GM23338 (cell line): Measurements from ENCODE around the gene LBX1. TPM values are rescaled to one million over a fixed set of nuclear protein-coding genes. Genes with fewer than 3 reads are reported as not detected.

ENCODE experiments used
- ATAC-seq: fragments of 200-7000 bp; cut with Tn5 transposase; 3 replicates; pipeline ENCODE4 v1.9.1; 2020
- DNase-seq: peaks from one replicate; pipeline ENCODE4 v3.0.0-alpha.2; 2015; ENCODE audit warnings: low spot score
- H2AFZ ChIP-seq: fragments of 200-600 bp; sonication (generic); 2 replicates; pipeline ENCODE4 v1.8.0; 2016; ENCODE audit warnings: antibody characterized with exemption, mild to moderate bottlenecking, moderate library complexity
- H3F3A ChIP-seq: fragments of 200-600 bp; sonication (generic); replicated peaks from 2 replicates; pipeline ENCODE4 v1.8.0; 2017; ENCODE audit warnings: antibody characterized with exemption, mixed run types, low read depth
- H3K27ac ChIP-seq: fragments of 200-600 bp; sonication (generic); 2 replicates; pipeline ENCODE4 v1.6.1; 2016; ENCODE audit warnings: low read depth
- H3K27me3 ChIP-seq: fragments of 200-600 bp; sonication (generic); 2 replicates; pipeline ENCODE4 v1.8.0; 2016; ENCODE audit warnings: mild to moderate bottlenecking, mixed run types, moderate library complexity; ENCODE audit not compliant: insufficient read depth
- H3K36me3 ChIP-seq: fragments of 200-600 bp; sonication (generic); 2 replicates; pipeline ENCODE4 v1.8.0; 2016; ENCODE audit warnings: mild to moderate bottlenecking; ENCODE audit not compliant: insufficient read depth
- H3K4me1 ChIP-seq: fragments of 200-600 bp; sonication (generic); 2 replicates; pipeline ENCODE4 v1.8.0; 2016; ENCODE audit warnings: mild to moderate bottlenecking, moderate library complexity; ENCODE audit not compliant: insufficient read depth
- H3K4me2 ChIP-seq: fragments of 200-600 bp; sonication (generic); 2 replicates; pipeline ENCODE4 v1.7.1; 2017; ENCODE audit warnings: mixed run types
- H3K4me3 ChIP-seq: fragments of 200-600 bp; sonication (generic); 2 replicates; pipeline ENCODE4 v1.6.1; 2016; ENCODE audit warnings: mixed run types
- H3K79me2 ChIP-seq: fragments of 200-600 bp; sonication (generic); replicated peaks from 2 replicates; pipeline ENCODE4 v1.8.0; 2017; ENCODE audit warnings: mild to moderate bottlenecking; ENCODE audit not compliant: insufficient read depth
- H3K9me2 ChIP-seq: fragments of 200-600 bp; sonication (generic); 2 replicates; pipeline ENCODE4 v1.8.0; 2017; ENCODE audit not compliant: insufficient read depth
- H4K20me1 ChIP-seq: fragments of 200-600 bp; sonication (generic); replicated peaks from 2 replicates; pipeline ENCODE4 v1.8.0; 2017; ENCODE audit warnings: mild to moderate bottlenecking; ENCODE audit not compliant: insufficient read depth
- H3K27ac Mint-ChIP-seq: 2 replicates; pipeline ENCODE4 v1.8.0; 2020; ENCODE audit warnings: inconsistent platforms, mild to moderate bottlenecking, moderate library complexity, mixed read lengths
- H3K27me3 Mint-ChIP-seq: 3 replicates; pipeline ENCODE4 v1.8.0; 2022; ENCODE audit warnings: low read depth, mild to moderate bottlenecking, moderate library complexity, mixed read lengths, inconsistent platforms; ENCODE audit not compliant: insufficient read depth, poor library complexity
- H3K36me3 Mint-ChIP-seq: 3 replicates; pipeline ENCODE4 v1.8.0; 2021; ENCODE audit warnings: low read depth, mild to moderate bottlenecking, inconsistent platforms, moderate library complexity, mixed read lengths
- H3K4me1 Mint-ChIP-seq: 3 replicates; pipeline ENCODE4 v1.8.0; 2020; ENCODE audit warnings: mild to moderate bottlenecking, inconsistent platforms, mixed read lengths
- H3K4me3 Mint-ChIP-seq: 3 replicates; pipeline ENCODE4 v1.8.0; 2021; ENCODE audit warnings: moderate library complexity, mild to moderate bottlenecking, inconsistent platforms, mixed read lengths
- H3K9me3 Mint-ChIP-seq: 3 replicates; pipeline ENCODE4 v1.8.0; 2020; ENCODE audit warnings: moderate library complexity, mild to moderate bottlenecking, inconsistent platforms, mixed read lengths
- CREB1 ChIP-seq: fragments of 250-450 bp; sonication (Bioruptor Pico); IDR thresholded peaks from 2 replicates; pipeline ENCODE4 v1.5.0; 2020; ENCODE audit warnings: low read depth, mild to moderate bottlenecking, moderate library complexity
- EZH2 ChIP-seq: fragments of 200-600 bp; sonication (generic); IDR thresholded peaks from one replicate; pipeline ENCODE4 v1.8.0; 2017; ENCODE audit warnings: antibody characterized with exemption, mild to moderate bottlenecking, low read depth; ENCODE audit not compliant: unreplicated experiment
- EZH2phosphoT487 ChIP-seq: fragments of 200-600 bp; sonication (generic); IDR thresholded peaks from one replicate; pipeline ENCODE4 v1.8.1; 2018; ENCODE audit warnings: antibody characterized with exemption; ENCODE audit not compliant: unreplicated experiment
- JUNB ChIP-seq: IDR thresholded peaks from one replicate; pipeline ENCODE4 v1.6.1; 2016; ENCODE audit warnings: antibody characterized with exemption; ENCODE audit not compliant: unreplicated experiment
- NANOG ChIP-seq: IDR thresholded peaks from 2 replicates; pipeline ENCODE4 v1.6.1; 2016; ENCODE audit warnings: antibody characterized with exemption, borderline replicate concordance
- POLR2AphosphoS5 ChIP-seq: IDR thresholded peaks from 2 replicates; pipeline ENCODE4 v1.6.1; 2016; ENCODE audit warnings: antibody characterized with exemption, low read depth
- STAT1 ChIP-seq: IDR thresholded peaks from one replicate; pipeline ENCODE4 v1.6.1; 2016; ENCODE audit warnings: antibody characterized with exemption; ENCODE audit not compliant: unreplicated experiment
- ZNF114 ChIP-seq: fragments of 250-450 bp; sonication (Bioruptor Pico); IDR thresholded peaks from 2 replicates; pipeline ENCODE4 v1.5.0; 2020; ENCODE audit warnings: mild to moderate bottlenecking, moderate library complexity
- ZNF331 ChIP-seq: fragments of 250-450 bp; sonication (Bioruptor Pico); IDR thresholded peaks from 2 replicates; pipeline ENCODE4 v1.5.0; 2020; ENCODE audit warnings: low read depth, mild to moderate bottlenecking, moderate library complexity
- polyA plus RNA-seq: library from polyadenylated mRNA; unstranded; fragments of >200 nt; fragmentation: Nextera tagmentation; extraction: Ambion mirVana; gene quantifications from 2 replicates; pipeline ENCODE4 v1.2.1, GENCODE V29; 2016
- total RNA-seq: library from RNA; depleted of rRNA; stranded (reverse); fragments of >200 nt; shearing (Covaris generic); gene quantifications from 2 replicates; pipeline ENCODE4 v1.2.3, GENCODE V29; 2014
- TF ChIP-seq, protein P1 (sequence below): IDR thresholded peaks from 2 replicates; pipeline ENCODE4 v1.6.1; 2016; ENCODE audit warnings: antibody characterized with exemption
- TF ChIP-seq, protein P2 (sequence below), 2 experiments: fragments of 200-600 bp in 1 of 2; sonication (generic) in 1 of 2; conservative IDR thresholded peaks; 2 replicates each; pipeline versions ENCODE4 v1.5.1 to v1.6.1; 2016 to 2017; ENCODE audit warnings: antibody characterized with exemption in 2 of 2, low read depth in 2 of 2, mild to moderate bottlenecking in 2 of 2, moderate library complexity in 1 of 2
- TF ChIP-seq, protein P3 (sequence below): fragments of 250-450 bp; sonication (Bioruptor Pico); IDR thresholded peaks from 2 replicates; pipeline ENCODE4 v1.5.0; 2020; ENCODE audit warnings: mild to moderate bottlenecking, moderate library complexity
- TF ChIP-seq, protein P4 (sequence below): IDR thresholded peaks from one replicate; pipeline ENCODE4 v1.6.1; 2018; ENCODE audit warnings: antibody characterized with exemption; ENCODE audit not compliant: unreplicated experiment

The LBX1 gene
- total and polyA plus RNA-seq, 2 experiments from 2014 or later, result not detected

DNA sequence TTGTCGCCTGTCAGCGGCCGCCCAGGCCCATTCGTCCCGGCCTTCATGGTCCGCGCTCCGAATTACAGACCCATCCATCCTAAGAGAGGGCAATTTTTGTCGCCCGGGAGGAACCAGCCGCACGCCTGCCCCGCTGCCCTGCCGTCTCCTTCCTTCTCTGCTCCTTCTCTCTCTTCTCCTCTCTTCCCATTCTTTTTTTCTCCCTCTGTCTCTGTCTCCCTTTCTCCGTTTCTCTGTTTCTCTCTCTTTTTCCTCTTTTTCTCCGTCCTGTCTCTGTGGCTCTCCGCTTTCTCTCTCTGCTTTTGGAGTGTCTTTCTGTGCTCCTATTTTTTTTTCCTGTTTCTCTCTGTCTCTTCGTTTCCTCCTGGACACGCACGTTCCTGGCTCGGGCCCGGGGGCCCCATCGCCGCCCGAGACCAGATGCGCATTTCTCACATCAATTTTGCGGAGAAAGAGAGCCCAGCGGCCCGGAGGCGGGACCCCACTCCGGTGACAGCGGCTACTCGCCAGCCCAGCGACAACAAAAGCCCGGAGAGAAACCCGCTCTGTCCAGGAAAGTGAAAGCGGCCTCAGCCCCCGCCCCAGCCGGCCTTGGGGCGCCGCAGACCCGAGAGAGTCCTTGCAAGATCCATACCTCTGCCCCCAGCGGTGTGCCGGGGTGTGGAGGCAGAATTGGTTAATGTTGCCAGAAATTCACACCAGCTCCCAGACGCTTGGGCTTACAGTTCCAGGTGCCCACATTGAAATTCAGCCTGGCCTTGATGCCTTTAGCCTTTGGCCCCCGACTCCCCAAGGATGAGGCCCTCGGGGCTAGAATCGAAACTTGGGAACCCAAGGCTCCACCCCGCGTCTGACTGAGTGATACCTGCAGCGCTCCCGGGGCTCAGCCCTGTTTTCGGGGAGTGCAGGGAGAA lies 4.1 kb downstream of the LBX1 start:
- Histone ChIP-seq H3K27ac (no peak overlapping the region), H3K4me3 (peak overlapping the region; percentile 44), H3K4me1 (peaks cover 33% of the 10 kb centered on the region), H3F3A (no peaks in the 10 kb centered on the region; the same call in 1 of the 2 replicates), H3K9me2 (no peaks in the 10 kb centered on the region), H3K27me3 (peaks cover 100% of the 10 kb centered on the region), H2AFZ (no peak overlapping the region), H3K4me2 (peak overlapping the region; percentile 67; the same call in 1 of the 2 replicates), H3K79me2 (no peaks in the 10 kb centered on the region), H3K36me3 (no peaks in the 10 kb centered on the region), H4K20me1 (peaks cover 29% of the 10 kb centered on the region)
- peaks cover 93% of the 10 kb centered on the region for H3K27me3 Mint-ChIP-seq
- H3K4me1 Mint-ChIP-seq, result peaks cover 41% of the 10 kb centered on the region
- H3K4me3 Mint-ChIP-seq, result peak overlapping the region; percentile 57; the same call in 1 of the 3 replicates
- peak; percentile 71 for DNase-seq
- ATAC-seq, result peak; percentile 10
- no peak overlapping the region for H3K27ac Mint-ChIP-seq
- peak; percentile 55 for TF ChIP-seq EZH2phosphoT487
- TF ChIP-seq, protein P1, sequence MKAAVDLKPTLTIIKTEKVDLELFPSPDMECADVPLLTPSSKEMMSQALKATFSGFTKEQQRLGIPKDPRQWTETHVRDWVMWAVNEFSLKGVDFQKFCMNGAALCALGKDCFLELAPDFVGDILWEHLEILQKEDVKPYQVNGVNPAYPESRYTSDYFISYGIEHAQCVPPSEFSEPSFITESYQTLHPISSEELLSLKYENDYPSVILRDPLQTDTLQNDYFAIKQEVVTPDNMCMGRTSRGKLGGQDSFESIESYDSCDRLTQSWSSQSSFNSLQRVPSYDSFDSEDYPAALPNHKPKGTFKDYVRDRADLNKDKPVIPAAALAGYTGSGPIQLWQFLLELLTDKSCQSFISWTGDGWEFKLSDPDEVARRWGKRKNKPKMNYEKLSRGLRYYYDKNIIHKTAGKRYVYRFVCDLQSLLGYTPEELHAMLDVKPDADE, result no peak
- no peak for TF ChIP-seq JUNB
- no peak for TF ChIP-seq NANOG
- TF ChIP-seq, protein P2, sequence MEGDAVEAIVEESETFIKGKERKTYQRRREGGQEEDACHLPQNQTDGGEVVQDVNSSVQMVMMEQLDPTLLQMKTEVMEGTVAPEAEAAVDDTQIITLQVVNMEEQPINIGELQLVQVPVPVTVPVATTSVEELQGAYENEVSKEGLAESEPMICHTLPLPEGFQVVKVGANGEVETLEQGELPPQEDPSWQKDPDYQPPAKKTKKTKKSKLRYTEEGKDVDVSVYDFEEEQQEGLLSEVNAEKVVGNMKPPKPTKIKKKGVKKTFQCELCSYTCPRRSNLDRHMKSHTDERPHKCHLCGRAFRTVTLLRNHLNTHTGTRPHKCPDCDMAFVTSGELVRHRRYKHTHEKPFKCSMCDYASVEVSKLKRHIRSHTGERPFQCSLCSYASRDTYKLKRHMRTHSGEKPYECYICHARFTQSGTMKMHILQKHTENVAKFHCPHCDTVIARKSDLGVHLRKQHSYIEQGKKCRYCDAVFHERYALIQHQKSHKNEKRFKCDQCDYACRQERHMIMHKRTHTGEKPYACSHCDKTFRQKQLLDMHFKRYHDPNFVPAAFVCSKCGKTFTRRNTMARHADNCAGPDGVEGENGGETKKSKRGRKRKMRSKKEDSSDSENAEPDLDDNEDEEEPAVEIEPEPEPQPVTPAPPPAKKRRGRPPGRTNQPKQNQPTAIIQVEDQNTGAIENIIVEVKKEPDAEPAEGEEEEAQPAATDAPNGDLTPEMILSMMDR (conservative IDR thresholded peaks at IDR 0.05; ENCODE audit: low read depth in 2 of 2), result 0 out of 4 replicates have a peak, but pooled peaks of 1 of the 2 experiments have one; percentile 9
- no peak for TF ChIP-seq STAT1
- no peak for TF ChIP-seq POLR2AphosphoS5
- TF ChIP-seq, protein P3, sequence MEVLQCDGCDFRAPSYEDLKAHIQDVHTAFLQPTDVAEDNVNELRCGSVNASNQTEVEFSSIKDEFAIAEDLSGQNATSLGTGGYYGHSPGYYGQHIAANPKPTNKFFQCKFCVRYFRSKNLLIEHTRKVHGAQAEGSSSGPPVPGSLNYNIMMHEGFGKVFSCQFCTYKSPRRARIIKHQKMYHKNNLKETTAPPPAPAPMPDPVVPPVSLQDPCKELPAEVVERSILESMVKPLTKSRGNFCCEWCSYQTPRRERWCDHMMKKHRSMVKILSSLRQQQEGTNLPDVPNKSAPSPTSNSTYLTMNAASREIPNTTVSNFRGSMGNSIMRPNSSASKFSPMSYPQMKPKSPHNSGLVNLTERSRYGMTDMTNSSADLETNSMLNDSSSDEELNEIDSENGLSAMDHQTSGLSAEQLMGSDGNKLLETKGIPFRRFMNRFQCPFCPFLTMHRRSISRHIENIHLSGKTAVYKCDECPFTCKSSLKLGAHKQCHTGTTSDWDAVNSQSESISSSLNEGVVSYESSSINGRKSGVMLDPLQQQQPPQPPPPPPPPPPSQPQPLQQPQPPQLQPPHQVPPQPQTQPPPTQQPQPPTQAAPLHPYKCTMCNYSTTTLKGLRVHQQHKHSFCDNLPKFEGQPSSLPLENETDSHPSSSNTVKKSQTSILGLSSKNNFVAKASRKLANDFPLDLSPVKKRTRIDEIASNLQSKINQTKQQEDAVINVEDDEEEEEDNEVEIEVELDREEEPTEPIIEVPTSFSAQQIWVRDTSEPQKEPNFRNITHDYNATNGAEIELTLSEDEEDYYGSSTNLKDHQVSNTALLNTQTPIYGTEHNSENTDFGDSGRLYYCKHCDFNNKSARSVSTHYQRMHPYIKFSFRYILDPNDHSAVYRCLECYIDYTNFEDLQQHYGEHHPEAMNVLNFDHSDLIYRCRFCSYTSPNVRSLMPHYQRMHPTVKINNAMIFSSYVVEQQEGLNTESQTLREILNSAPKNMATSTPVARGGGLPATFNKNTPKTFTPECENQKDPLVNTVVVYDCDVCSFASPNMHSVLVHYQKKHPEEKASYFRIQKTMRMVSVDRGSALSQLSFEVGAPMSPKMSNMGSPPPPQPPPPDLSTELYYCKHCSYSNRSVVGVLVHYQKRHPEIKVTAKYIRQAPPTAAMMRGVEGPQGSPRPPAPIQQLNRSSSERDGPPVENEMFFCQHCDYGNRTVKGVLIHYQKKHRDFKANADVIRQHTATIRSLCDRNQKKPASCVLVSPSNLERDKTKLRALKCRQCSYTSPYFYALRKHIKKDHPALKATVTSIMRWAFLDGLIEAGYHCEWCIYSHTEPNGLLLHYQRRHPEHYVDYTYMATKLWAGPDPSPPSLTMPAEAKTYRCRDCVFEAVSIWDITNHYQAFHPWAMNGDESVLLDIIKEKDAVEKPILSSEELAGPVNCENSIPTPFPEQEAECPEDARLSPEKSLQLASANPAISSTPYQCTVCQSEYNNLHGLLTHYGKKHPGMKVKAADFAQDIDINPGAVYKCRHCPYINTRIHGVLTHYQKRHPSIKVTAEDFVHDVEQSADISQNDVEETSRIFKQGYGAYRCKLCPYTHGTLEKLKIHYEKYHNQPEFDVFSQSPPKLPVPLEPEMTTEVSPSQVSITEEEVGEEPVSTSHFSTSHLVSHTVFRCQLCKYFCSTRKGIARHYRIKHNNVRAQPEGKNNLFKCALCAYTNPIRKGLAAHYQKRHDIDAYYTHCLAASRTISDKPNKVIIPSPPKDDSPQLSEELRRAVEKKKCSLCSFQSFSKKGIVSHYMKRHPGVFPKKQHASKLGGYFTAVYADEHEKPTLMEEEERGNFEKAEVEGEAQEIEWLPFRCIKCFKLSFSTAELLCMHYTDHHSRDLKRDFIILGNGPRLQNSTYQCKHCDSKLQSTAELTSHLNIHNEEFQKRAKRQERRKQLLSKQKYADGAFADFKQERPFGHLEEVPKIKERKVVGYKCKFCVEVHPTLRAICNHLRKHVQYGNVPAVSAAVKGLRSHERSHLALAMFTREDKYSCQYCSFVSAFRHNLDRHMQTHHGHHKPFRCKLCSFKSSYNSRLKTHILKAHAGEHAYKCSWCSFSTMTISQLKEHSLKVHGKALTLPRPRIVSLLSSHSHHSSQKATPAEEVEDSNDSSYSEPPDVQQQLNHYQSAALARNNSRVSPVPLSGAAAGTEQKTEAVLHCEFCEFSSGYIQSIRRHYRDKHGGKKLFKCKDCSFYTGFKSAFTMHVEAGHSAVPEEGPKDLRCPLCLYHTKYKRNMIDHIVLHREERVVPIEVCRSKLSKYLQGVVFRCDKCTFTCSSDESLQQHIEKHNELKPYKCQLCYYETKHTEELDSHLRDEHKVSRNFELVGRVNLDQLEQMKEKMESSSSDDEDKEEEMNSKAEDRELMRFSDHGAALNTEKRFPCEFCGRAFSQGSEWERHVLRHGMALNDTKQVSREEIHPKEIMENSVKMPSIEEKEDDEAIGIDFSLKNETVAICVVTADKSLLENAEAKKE (CRISPR knock-in tag), result no peak
- TF ChIP-seq CREB1 (CRISPR knock-in tag), result no peak
- TF ChIP-seq, protein P4, sequence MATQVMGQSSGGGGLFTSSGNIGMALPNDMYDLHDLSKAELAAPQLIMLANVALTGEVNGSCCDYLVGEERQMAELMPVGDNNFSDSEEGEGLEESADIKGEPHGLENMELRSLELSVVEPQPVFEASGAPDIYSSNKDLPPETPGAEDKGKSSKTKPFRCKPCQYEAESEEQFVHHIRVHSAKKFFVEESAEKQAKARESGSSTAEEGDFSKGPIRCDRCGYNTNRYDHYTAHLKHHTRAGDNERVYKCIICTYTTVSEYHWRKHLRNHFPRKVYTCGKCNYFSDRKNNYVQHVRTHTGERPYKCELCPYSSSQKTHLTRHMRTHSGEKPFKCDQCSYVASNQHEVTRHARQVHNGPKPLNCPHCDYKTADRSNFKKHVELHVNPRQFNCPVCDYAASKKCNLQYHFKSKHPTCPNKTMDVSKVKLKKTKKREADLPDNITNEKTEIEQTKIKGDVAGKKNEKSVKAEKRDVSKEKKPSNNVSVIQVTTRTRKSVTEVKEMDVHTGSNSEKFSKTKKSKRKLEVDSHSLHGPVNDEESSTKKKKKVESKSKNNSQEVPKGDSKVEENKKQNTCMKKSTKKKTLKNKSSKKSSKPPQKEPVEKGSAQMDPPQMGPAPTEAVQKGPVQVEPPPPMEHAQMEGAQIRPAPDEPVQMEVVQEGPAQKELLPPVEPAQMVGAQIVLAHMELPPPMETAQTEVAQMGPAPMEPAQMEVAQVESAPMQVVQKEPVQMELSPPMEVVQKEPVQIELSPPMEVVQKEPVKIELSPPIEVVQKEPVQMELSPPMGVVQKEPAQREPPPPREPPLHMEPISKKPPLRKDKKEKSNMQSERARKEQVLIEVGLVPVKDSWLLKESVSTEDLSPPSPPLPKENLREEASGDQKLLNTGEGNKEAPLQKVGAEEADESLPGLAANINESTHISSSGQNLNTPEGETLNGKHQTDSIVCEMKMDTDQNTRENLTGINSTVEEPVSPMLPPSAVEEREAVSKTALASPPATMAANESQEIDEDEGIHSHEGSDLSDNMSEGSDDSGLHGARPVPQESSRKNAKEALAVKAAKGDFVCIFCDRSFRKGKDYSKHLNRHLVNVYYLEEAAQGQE, result no peak
- peak; percentile 97 for TF ChIP-seq EZH2
- no peak for TF ChIP-seq ZNF114
- TF ChIP-seq ZNF331 (CRISPR knock-in tag), result no peak
- no peaks in the 10 kb centered on the region for H3K36me3 Mint-ChIP-seq
- H3K9me3 Mint-ChIP-seq, result peaks cover 15% of the 10 kb centered on the region
